ENCODE results near the gene NGF. TPM values are rescaled to one million over a fixed set of nuclear protein-coding genes. Genes with fewer than 3 reads are reported as not detected.

NGF gene
- total and polyA plus RNA-seq, 2 of the 4 experiments (the other 2 are of a cell fraction): 12.5 to 21.7 TPM

DNA sequence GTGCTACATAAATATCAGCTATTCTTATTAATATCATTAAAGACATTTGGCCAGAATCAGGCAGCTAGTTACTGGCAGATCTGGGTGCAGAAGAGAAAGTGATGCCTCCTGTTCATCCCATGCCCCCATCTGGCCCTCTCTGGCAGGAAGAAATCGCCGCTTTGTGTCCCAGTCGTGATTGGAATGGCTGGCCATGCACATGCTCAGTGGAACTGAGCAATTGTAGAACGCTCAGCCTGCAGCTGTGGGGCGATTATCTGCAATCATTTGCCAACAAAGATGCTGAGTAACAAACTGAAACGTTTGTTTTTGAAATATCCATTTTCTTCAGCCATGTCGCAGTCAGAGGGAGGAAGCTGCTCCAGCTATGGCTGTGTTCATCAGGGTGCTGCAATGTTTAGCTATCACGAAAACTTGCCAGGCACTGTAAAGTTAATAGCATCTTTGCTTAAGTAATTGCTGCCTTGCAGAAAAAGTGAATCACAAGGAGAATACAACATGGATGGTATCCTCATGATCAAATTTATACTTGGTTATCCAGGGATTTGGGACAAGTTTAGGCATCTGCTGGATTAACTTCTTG lies 36.5 kb downstream of the NGF start:
- no peak overlapping the region for H3K56ac ChIP-seq (ENCODE audit: extremely low read depth, insufficient read depth, low read length)
- H3K14ac ChIP-seq (replicated peaks; ENCODE audit: low read depth, low read length): 0 out of 2 replicates have a peak overlapping the region, but pooled peaks have one; percentile 22
- H2AK5ac ChIP-seq (ENCODE audit: low read depth, low read length): peak overlapping the region; percentile 21; the same call in 1 of the 2 replicates
- H3K36me3 ChIP-seq (ENCODE audit: control insufficient read depth, insufficient read depth, low read length): no peaks in the 10 kb centered on the region
- H2BK15ac ChIP-seq (ENCODE audit: low read depth, low read length): no peak overlapping the region
- H3K9ac ChIP-seq (ENCODE audit: low read depth, low read length): no peak overlapping the region
- H3K27ac ChIP-seq (ENCODE audit: insufficient read depth, low read length): no peak overlapping the region
- TF ChIP-seq, protein P1, sequence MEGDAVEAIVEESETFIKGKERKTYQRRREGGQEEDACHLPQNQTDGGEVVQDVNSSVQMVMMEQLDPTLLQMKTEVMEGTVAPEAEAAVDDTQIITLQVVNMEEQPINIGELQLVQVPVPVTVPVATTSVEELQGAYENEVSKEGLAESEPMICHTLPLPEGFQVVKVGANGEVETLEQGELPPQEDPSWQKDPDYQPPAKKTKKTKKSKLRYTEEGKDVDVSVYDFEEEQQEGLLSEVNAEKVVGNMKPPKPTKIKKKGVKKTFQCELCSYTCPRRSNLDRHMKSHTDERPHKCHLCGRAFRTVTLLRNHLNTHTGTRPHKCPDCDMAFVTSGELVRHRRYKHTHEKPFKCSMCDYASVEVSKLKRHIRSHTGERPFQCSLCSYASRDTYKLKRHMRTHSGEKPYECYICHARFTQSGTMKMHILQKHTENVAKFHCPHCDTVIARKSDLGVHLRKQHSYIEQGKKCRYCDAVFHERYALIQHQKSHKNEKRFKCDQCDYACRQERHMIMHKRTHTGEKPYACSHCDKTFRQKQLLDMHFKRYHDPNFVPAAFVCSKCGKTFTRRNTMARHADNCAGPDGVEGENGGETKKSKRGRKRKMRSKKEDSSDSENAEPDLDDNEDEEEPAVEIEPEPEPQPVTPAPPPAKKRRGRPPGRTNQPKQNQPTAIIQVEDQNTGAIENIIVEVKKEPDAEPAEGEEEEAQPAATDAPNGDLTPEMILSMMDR (conservative IDR thresholded peaks at IDR 0.05; ENCODE audit: low read depth, low read length): no peak
- TF ChIP-seq CHD1 (IDR thresholded peaks at IDR 0.05; ENCODE audit: low read depth, low read length): no peak
- H2AK9ac ChIP-seq (replicated peaks; ENCODE audit: low read depth, low read length, poor library complexity): no peak overlapping the region
- peaks cover 3 to 20% of the 10 kb centered on the region in 2 experiments; a peak in 3 of 4 replicates for H3K79me1 ChIP-seq (ENCODE audit: low read depth in 1 of 2, low read length in 2 of 2)
- no TSS peak for BruUV-seq (replicated peaks)
- H3K4me1 ChIP-seq (ENCODE audit: control insufficient read depth, insufficient read depth, low read length): peaks cover 21% of the 10 kb centered on the region
- peaks cover 15% of the 10 kb centered on the region for H3K9me1 ChIP-seq (ENCODE audit: insufficient read depth, low read length)
- H3K27me3 ChIP-seq (ENCODE audit: control insufficient read depth, insufficient read depth, low read length): no peaks in the 10 kb centered on the region
- in situ Hi-C loops (cut with MboI; ENCODE audit: low sequenced_read_pairs): loop anchor here (25.0 kb wide), 1 partner anchor 564 kb away; no protein-coding TSS in a partner anchor
- H2BK5ac ChIP-seq (ENCODE audit: low read depth, low read length, poor library complexity, severe bottlenecking): peak overlapping the region; percentile 63
- no peak overlapping the region for H3K4me3 ChIP-seq (ENCODE audit: insufficient read depth, low read depth, low read length)
- no peak for DNase-seq
- H4K8ac ChIP-seq (ENCODE audit: low read depth in 2 of 2, low read length in 2 of 2): peak overlapping the region in 1 of 2 experiments; percentile 17; a peak in 1 of 4 replicates
- H4K91ac ChIP-seq (ENCODE audit: insufficient read depth, low read depth, low read length): peak overlapping the region; percentile 16; the same call in 1 of the 2 replicates
- dilution Hi-C loops (cut with HindIII; ENCODE audit: low sequenced_read_pairs, unreplicated experiment): no loop called here
- 0 out of 2 replicates have a peak overlapping the region, but pooled peaks have one; percentile 26 for H4K5ac ChIP-seq (ENCODE audit: low read depth, low read length)
- no peak for ATAC-seq (ENCODE audit: low read depth)
- H4K20me1 ChIP-seq (ENCODE audit: insufficient read depth, low read length): no peaks in the 10 kb centered on the region
- no peak overlapping the region for H3K23ac ChIP-seq (ENCODE audit: low read depth, low read length)
- ChIA-PET CTCF (no interaction called here), POLR2A (ENCODE audit: unreplicated experiment) (no interaction called here)
- no peak overlapping the region for H3K4me2 ChIP-seq (ENCODE audit: low read depth, low read length)
- WGBS, 2 experiments (ENCODE audit: extremely low coverage in 2 of 2, insufficient read length in 1 of 2): 77% methylated on average over 8 of the region's 8 CpGs; no CpG with 5 or more reads in 1 of the 2 experiments
- H3K9me3 ChIP-seq (ENCODE audit: control insufficient read depth, insufficient read depth, low read length): no peaks in the 10 kb centered on the region
- peak overlapping the region; percentile 46; the same call in 1 of the 2 replicates for H3K18ac ChIP-seq (ENCODE audit: low read depth, low read length)
- H2BK20ac ChIP-seq (ENCODE audit: low read depth, low read length): peak overlapping the region; percentile 41; the same call in 1 of the 2 replicates
- H2AFZ ChIP-seq (replicated peaks; ENCODE audit: low read length, poor library complexity): no peak overlapping the region
- H2BK120ac ChIP-seq (ENCODE audit: low read depth, low read length): peak overlapping the region; percentile 20; the same call in 1 of the 2 replicates
- intact Hi-C loops (cut with micrococcal nuclease): no loop called here
- peak overlapping the region; percentile 42; the same call in 1 of the 2 replicates for H3K4ac ChIP-seq (ENCODE audit: low read depth, low read length)

Measured in IMR-90 (cell line).